DOHH2 (cell line): Measurements from ENCODE around the gene ABCC12.

ENCODE experiments used
- H3F3A ChIP-seq: fragments of 200-600 bp; sonication (generic), shearing (Covaris generic); 2 replicates; pipeline ENCODE4 v1.6.0; 2016; ENCODE audit warnings: antibody characterized with exemption, mild to moderate bottlenecking; ENCODE audit not compliant: control insufficient read depth, insufficient read depth
- H3K27ac ChIP-seq: fragments of 200-600 bp; sonication (generic); 2 replicates; pipeline ENCODE4 v1.5.1; 2014; ENCODE audit warnings: low read depth, mild to moderate bottlenecking, low read length, moderate library complexity
- H3K27me3 ChIP-seq: fragments of 200-600 bp; sonication (generic); 2 replicates; pipeline ENCODE4 v1.6.1; 2014; ENCODE audit warnings: mild to moderate bottlenecking, low read length, mixed read lengths; ENCODE audit not compliant: control insufficient read depth
- H3K36me3 ChIP-seq: fragments of 200-600 bp; sonication (generic); 2 replicates; pipeline ENCODE4 v1.6.1; 2014; ENCODE audit warnings: mild to moderate bottlenecking, low read length, moderate library complexity, mixed read lengths; ENCODE audit not compliant: control insufficient read depth
- H3K4me1 ChIP-seq: fragments of 200-600 bp; sonication (generic); 2 replicates; pipeline ENCODE4 v1.6.1; 2014; ENCODE audit warnings: mild to moderate bottlenecking, low read length, mixed read lengths; ENCODE audit not compliant: control insufficient read depth
- H3K4me2 ChIP-seq: fragments of 200-600 bp; sonication (generic); 2 replicates; pipeline ENCODE4 v1.6.0; 2014; ENCODE audit warnings: mild to moderate bottlenecking, low read length, moderate library complexity
- H3K4me3 ChIP-seq: fragments of 200-600 bp; sonication (generic); 2 replicates; pipeline ENCODE4 v1.5.1; 2014; ENCODE audit warnings: mild to moderate bottlenecking, low read length, mixed read lengths
- H3K79me2 ChIP-seq: fragments of 200-600 bp; sonication (generic); 2 replicates; pipeline ENCODE4 v1.6.1; 2014; ENCODE audit warnings: mild to moderate bottlenecking, low read length, mixed read lengths; ENCODE audit not compliant: control insufficient read depth
- H3K9me2 ChIP-seq: fragments of 200-600 bp; sonication (generic); replicated peaks from 2 replicates; pipeline ENCODE4 v1.6.1; 2014; ENCODE audit warnings: mild to moderate bottlenecking, low read length, mixed read lengths; ENCODE audit not compliant: control insufficient read depth
- H3K9me3 ChIP-seq: fragments of 200-600 bp; sonication (generic); 2 replicates; pipeline ENCODE4 v1.6.1; 2014; ENCODE audit warnings: antibody characterized with exemption, low read length, mixed read lengths; ENCODE audit not compliant: control insufficient read depth, insufficient read depth
- H4K20me1 ChIP-seq: fragments of 200-600 bp; sonication (generic); 2 replicates; pipeline ENCODE4 v1.6.0; 2014; ENCODE audit warnings: low read depth, mild to moderate bottlenecking, antibody characterized with exemption, low read length, moderate library complexity; ENCODE audit not compliant: control insufficient read depth, insufficient read depth
- CTCF ChIP-seq: fragments of 200-600 bp; sonication (generic); IDR thresholded peaks from one replicate; pipeline ENCODE4 v1.5.1; 2014; ENCODE audit warnings: antibody characterized with exemption, mild to moderate bottlenecking, low read depth, low read length; ENCODE audit not compliant: poor library complexity, severe bottlenecking
- EZH2phosphoT487 ChIP-seq: fragments of 200-600 bp; sonication (generic); IDR thresholded peaks from 2 replicates; pipeline ENCODE4 v1.6.1; 2017; ENCODE audit warnings: borderline replicate concordance, mild to moderate bottlenecking, antibody characterized with exemption, low read length, moderate library complexity, mixed read lengths

Gene ABCC12

GRCh38 chr16:48123104-48123788 lies 32.5 kb downstream of the ABCC12 start:
- Histone ChIP-seq H3K79me2 (no peaks in the 10 kb centered on the region), H3K36me3 (no peaks in the 10 kb centered on the region), H3K9me3 (no peaks in the 10 kb centered on the region), H3K4me1 (no peaks in the 10 kb centered on the region), H4K20me1 (no peaks in the 10 kb centered on the region), H3K27ac (no peak overlapping the region), H3K4me3 (no peak overlapping the region), H3K9me2 (no peaks in the 10 kb centered on the region), H3K27me3 (no peaks in the 10 kb centered on the region), H3F3A (no peaks in the 10 kb centered on the region), H3K4me2 (no peak overlapping the region)
- no peak for TF ChIP-seq CTCF
- no peak for TF ChIP-seq EZH2phosphoT487

DNA sequence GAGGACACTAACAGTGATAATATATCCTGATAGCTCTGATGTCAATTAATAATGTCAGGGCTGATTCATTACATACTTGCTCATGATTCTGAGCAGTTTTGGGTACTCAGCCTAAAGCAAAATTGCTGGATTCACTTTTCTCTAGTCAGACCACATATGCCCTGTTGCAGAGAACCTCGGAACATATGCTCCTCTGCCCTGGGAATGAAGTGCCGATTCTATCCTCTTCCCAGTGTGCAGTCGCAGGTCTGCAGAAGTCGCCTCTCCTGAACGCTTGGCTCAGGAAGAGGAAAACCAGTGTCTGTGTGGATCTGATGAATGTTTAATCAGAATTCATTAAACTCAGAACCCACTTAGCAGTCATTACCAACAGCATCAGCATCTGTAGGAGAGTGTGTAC lies 34.5 kb downstream of the ABCC12 start:
- Histone ChIP-seq H3K27ac (no peak overlapping the region), H3K9me2 (no peaks in the 10 kb centered on the region), H3K4me3 (no peak overlapping the region), H4K20me1 (no peaks in the 10 kb centered on the region), H3K4me2 (no peak overlapping the region), H3K4me1 (no peaks in the 10 kb centered on the region), H3K9me3 (no peaks in the 10 kb centered on the region), H3K79me2 (no peaks in the 10 kb centered on the region), H3F3A (no peaks in the 10 kb centered on the region), H3K36me3 (no peaks in the 10 kb centered on the region), H3K27me3 (no peaks in the 10 kb centered on the region)
- TF ChIP-seq EZH2phosphoT487 (no peak), CTCF (no peak)

- H3K27me3 ChIP-seq = no peaks in the 10 kb centered on the region
- H4K20me1 ChIP-seq = no peaks in the 10 kb centered on the region
- no peaks in the 10 kb centered on the region for H3K4me1 ChIP-seq
- H3K4me3 ChIP-seq = no peak overlapping the region
- no peak overlapping the region for H3K27ac ChIP-seq
- no peaks in the 10 kb centered on the region for H3K36me3 ChIP-seq
- H3K4me2 ChIP-seq = no peak overlapping the region
- no peaks in the 10 kb centered on the region for H3K9me3 ChIP-seq
- no peaks in the 10 kb centered on the region for H3K9me2 ChIP-seq
- TF ChIP-seq CTCF (no peak), EZH2phosphoT487 (no peak)
- H3K79me2 ChIP-seq = no peaks in the 10 kb centered on the region
- no peaks in the 10 kb centered on the region for H3F3A ChIP-seq
These were observed 37.0 kb downstream of the ABCC12 start for GRCh38 chr16:48118841-48119240.
